Spinal cord (tissue), 10 donors: ENCODE data around the gene RBMX. TPM values are rescaled to one million over a fixed set of nuclear protein-coding genes. Genes with fewer than 3 reads are reported as not detected.
A peak's percentile ranks its signal among the peaks of the same experiment; 100 is the strongest.
"Not testable (repeated sequence)": the region's sequence is repeated elsewhere in the genome, so short reads cannot be mapped to it uniquely, and the experiment has no call there.

Source experiments
- DNase-seq, 6 donors: peaks; one replicate each; pipeline versions ENCODE4 v3.0.0 to v3.0.0-alpha.2; 2013 to 2015; ENCODE audit warnings: low spot score in 6 of 6, low read depth in 4 of 6
- H3K27ac ChIP-seq: one replicate; pipeline ENCODE4 v1.5.1; 2013; ENCODE audit warnings: low read depth, low read length, control low read depth
- H3K27me3 ChIP-seq: one replicate; pipeline ENCODE4 v1.6.1; 2013; ENCODE audit warnings: low read length; ENCODE audit not compliant: control insufficient read depth, insufficient read depth
- H3K36me3 ChIP-seq: one replicate; pipeline ENCODE4 v1.6.1; 2013; ENCODE audit warnings: low read length; ENCODE audit not compliant: control insufficient read depth, insufficient read depth
- H3K4me1 ChIP-seq: one replicate; pipeline ENCODE4 v1.6.1; 2013; ENCODE audit warnings: low read length; ENCODE audit not compliant: control insufficient read depth, insufficient read depth
- H3K4me3 ChIP-seq: one replicate; pipeline ENCODE4 v1.5.1; 2013; ENCODE audit warnings: low read depth, low read length, control low read depth
- H3K9me3 ChIP-seq: one replicate; pipeline ENCODE4 v1.6.1; 2013; ENCODE audit warnings: low read length; ENCODE audit not compliant: control insufficient read depth, insufficient read depth
- whole genome bisulfite sequencing: methylation state at CpG from one replicate; pipeline ENCODE4 v1.1.5; 2013; ENCODE audit warnings: missing lambda C conversion rate; ENCODE audit not compliant: insufficient coverage; 5-methylcytosine and 5-hydroxymethylcytosine counted together
- polyA plus RNA-seq, 2 donors: library from polyadenylated mRNA; unstranded; fragments of 120-200 nt; gene quantifications; one replicate each; pipeline ENCODE4 v1.2.1, GENCODE V29; 2013; ENCODE audit not compliant: insufficient read length in 2 of 2
- total RNA-seq, 2 donors: library from RNA; depleted of rRNA in 1 of 2; stranded (reverse); fragments of 120-200 nt in 1 of 2; fragments of >200 nt in 1 of 2; gene quantifications; one replicate each; pipeline versions ENCODE4 v1.2.3 to v1.2.4, GENCODE V29; 2013 to 2014
- donor health status: healthy.

The RBMX gene
- total and polyA plus RNA-seq, 4 donors: 171 to 287 (median 237) TPM

DNA sequence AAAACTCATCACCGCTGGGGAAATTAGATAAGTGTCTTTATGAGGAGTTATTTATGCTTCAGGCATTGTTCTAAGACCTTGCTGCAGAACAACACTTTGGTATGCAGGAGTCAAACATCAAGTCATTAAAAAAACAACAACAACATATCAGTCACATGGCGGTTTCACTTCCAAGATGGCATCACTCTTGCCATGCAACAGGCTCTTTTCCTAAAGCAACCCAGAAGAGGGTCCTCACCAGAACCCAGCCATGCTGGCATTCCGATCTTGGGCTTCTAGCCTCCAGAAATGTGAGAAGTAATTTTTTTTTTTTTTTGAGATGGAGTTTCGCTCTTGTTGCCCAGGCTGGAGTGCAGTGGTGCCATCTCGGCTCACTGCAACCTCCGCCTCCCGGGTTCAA lies 8.7 kb upstream of the RBMX start:
- DNase-seq: no peak
- H3K27me3 ChIP-seq: no peaks in the 10 kb centered on the region
- H3K36me3 ChIP-seq: no peaks in the 10 kb centered on the region
- no peak overlapping the region for H3K4me3 ChIP-seq
- H3K9me3 ChIP-seq: no peaks in the 10 kb centered on the region
- no peak overlapping the region for H3K27ac ChIP-seq
- 92% methylated on average over 2 of the region's 7 CpGs for WGBS
- no peaks in the 10 kb centered on the region for H3K4me1 ChIP-seq

DNA sequence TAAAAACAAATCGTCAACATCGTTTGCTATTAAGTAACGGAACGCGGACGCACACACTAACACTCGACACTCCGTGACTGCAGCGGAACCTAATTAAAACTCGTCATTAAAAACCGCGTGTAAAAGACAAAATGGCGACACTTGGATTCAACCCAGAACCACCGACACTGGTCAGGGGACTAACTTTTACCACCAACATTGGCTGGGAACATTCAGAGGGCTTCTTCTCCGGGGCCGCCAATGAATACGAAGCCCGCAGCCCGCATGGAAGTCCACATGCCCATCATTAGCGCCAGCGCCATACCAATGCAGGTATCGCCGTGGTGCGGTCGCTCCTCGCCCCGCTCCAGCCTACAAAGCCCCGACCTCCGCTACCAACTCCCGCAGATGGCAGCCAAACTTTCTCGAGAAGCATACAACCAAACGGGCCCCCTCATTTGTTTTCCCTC lies 498 bp downstream of the RBMX start:
- H3K4me3 ChIP-seq: peak overlapping the region; percentile 91
- 28% methylated on average over 32 of the region's 32 CpGs for WGBS
- H3K27ac ChIP-seq: peak overlapping the region; percentile 92
- no peaks in the 10 kb centered on the region for H3K4me1 ChIP-seq
- H3K27me3 ChIP-seq: no peaks in the 10 kb centered on the region
- H3K9me3 ChIP-seq: no peaks in the 10 kb centered on the region
- H3K36me3 ChIP-seq: peaks cover 19% of the 10 kb centered on the region
- peak in 4 of 6 donors; percentile 7 to 70 (median 43) for DNase-seq

GRCh38 chrX:136879001-136879687 lies 1.4 kb downstream of the RBMX start:
- Histone ChIP-seq H3K36me3 (peaks cover 19% of the 10 kb centered on the region), H3K9me3 (no peaks in the 10 kb centered on the region), H3K4me1 (no peaks in the 10 kb centered on the region), H3K27ac (peak overlapping the region; percentile 92), H3K4me3 (peak overlapping the region; percentile 91), H3K27me3 (no peaks in the 10 kb centered on the region)
- peak in 3 of 6 donors; percentile 1 to 22 (median 7) for DNase-seq
- WGBS: 20% methylated on average over 2 of the region's 10 CpGs

DNA sequence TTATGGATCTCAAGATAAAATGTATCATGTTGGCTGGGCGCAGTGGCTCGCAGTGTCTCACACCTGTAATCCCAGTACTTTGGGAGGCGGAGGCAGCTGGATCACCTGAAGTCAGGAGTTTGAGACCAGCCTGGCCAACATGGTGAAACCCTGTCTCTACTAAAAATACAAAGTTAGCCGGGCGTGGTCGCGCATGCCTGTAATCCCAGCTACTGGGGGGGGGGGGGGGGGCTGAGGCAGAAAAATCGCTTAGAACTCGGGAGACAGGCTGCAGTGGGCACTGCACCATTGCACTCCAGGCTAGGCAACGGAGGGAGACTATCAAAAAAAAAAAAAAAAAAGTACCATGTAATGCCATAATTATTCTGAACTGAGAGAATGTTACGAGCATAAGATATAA lies 2.1 kb downstream of the RBMX start:
- no peaks in the 10 kb centered on the region for H3K27me3 ChIP-seq
- peaks cover 19% of the 10 kb centered on the region for H3K36me3 ChIP-seq
- WGBS: 100% methylated on average over 2 of the region's 11 CpGs
- no peak for DNase-seq
- no peak overlapping the region for H3K27ac ChIP-seq
- no peaks in the 10 kb centered on the region for H3K9me3 ChIP-seq
- no peaks in the 10 kb centered on the region for H3K4me1 ChIP-seq
- H3K4me3 ChIP-seq: peak overlapping the region; percentile 91

DNA sequence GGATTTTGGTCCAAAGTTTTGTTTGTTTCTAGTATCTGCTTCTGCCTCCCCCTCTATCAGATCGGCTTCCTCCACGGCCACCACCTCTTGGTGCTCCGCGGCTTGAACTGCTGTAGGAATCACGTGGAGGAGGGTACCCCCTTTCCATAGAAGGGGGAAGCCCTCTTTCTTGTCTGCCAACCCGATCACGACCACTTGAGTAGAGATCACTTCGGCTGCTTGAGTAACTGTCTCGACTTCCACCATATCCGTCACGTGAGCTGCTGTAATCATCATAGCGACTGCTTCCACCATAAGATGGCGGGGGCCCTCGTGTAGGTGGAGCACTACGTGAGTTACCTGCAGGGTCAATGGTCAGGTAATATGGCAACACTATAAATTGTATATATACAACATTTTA lies 6.4 kb downstream of the RBMX start:
- H3K36me3 ChIP-seq: peaks cover 32% of the 10 kb centered on the region
- H3K27me3 ChIP-seq, H3K27ac ChIP-seq, H3K4me3 ChIP-seq, H3K4me1 ChIP-seq, DNase-seq, H3K9me3 ChIP-seq: not testable (repeated sequence)
- WGBS: 87% methylated on average over 3 of the region's 15 CpGs

DNA sequence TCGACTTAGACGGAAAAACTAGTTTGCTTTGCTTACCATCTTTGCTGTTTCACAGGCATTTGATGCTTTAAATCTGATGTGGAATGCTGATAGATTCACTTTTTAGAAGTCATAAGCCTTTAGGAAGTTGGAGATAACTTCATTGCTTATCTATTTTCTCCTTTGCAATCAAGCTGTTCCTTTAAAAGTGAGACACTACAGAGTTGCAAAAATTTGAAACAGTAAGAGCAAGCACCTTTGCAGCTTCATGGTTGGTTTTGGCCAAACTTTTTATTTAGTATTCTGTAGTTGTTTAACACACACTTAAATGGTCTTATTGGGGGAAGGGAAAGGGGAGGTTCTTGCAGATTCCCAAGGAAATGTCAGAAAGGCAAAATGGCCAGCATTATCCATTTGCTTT lies 7.3 kb downstream of the RBMX start:
- no CpG with 5 or more reads among the region's 2 CpGs for whole genome bisulfite sequencing
- not testable (repeated sequence) for H3K4me1 ChIP-seq, H3K27me3 ChIP-seq, H3K9me3 ChIP-seq, DNase-seq, H3K27ac ChIP-seq, H3K4me3 ChIP-seq
- H3K36me3 ChIP-seq: peaks cover 32% of the 10 kb centered on the region

GRCh38 chrX:136872091-136872700 lies 8.3 kb downstream of the RBMX start:
- Histone ChIP-seq H3K4me1 (no peaks in the 10 kb centered on the region), H3K27me3 (no peaks in the 10 kb centered on the region), H3K4me3 (no peak overlapping the region), H3K9me3 (no peaks in the 10 kb centered on the region), H3K36me3 (peaks cover 31% of the 10 kb centered on the region), H3K27ac (no peak overlapping the region)
- WGBS: 71% methylated on average over 1 of the region's 5 CpGs
- DNase-seq: no peak

- H3K27ac ChIP-seq: no peak overlapping the region
- H3K27me3 ChIP-seq: no peaks in the 10 kb centered on the region
- no peaks in the 10 kb centered on the region for H3K9me3 ChIP-seq
- no peak for DNase-seq
- peaks cover 21% of the 10 kb centered on the region for H3K36me3 ChIP-seq
- no CpG with 5 or more reads among the region's 1 CpG for WGBS
- no peaks in the 10 kb centered on the region for H3K4me1 ChIP-seq
- H3K4me3 ChIP-seq: no peak overlapping the region
These were observed 10.5 kb downstream of the RBMX start for GRCh38 chrX:136870064-136870463.

- Histone ChIP-seq H3K27me3 (no peaks in the 10 kb centered on the region), H3K4me1 (no peaks in the 10 kb centered on the region), H3K9me3 (no peaks in the 10 kb centered on the region), H3K27ac (no peak overlapping the region), H3K36me3 (peaks cover 24% of the 10 kb centered on the region), H3K4me3 (no peak overlapping the region)
- no peak for DNase-seq
- WGBS: 20% methylated on average over 1 of the region's 9 CpGs
These were observed 12.1 kb downstream of the RBMX start for GRCh38 chrX:136868283-136869055.
